Gastroesophageal sphincter (tissue), 3 donors: Measurements from ENCODE around the gene VPS51.

Experiments used
- CTCF ChIP-seq, 4 experiments: fragments of 200-600 bp in 2 of 4; fragments of 450-650 bp in 2 of 4; sonication (generic) in 1 of 4; IDR thresholded peaks; one replicate each; pipeline ENCODE4 v1.5.1; 2017 to 2019; ENCODE audit warnings: antibody characterized with exemption in 4 of 4, mild to moderate bottlenecking in 2 of 4, moderate library complexity in 2 of 4
- EP300 ChIP-seq: sonication (generic); formaldehyde crosslinking; IDR thresholded peaks from one replicate; pipeline ENCODE4 v1.6.1; 2017; ENCODE audit warnings: antibody characterized with exemption, mild to moderate bottlenecking
- POLR2A ChIP-seq, 2 donors: fragments of 450-650 bp; IDR thresholded peaks; one replicate each; pipeline ENCODE4 v1.6.1; 2017; ENCODE audit warnings: antibody characterized with exemption in 2 of 2, mild to moderate bottlenecking in 2 of 2, moderate library complexity in 1 of 2
- POLR2AphosphoS5 ChIP-seq: sonication (generic); formaldehyde crosslinking; IDR thresholded peaks from one replicate; pipeline ENCODE4 v1.6.1; 2017; ENCODE audit warnings: antibody characterized with exemption

- TF ChIP-seq EP300 (no peak), CTCF (IDR thresholded peaks at IDR 0.05) (no peak), POLR2AphosphoS5 (no peak), POLR2A (IDR thresholded peaks at IDR 0.05) (no peak)
Observed at GRCh38 chr11:65059523-65059922, 36.5 kb upstream of the VPS51 start.
